Neural progenitor cell (in vitro differentiated cells): ENCODE measurements around the gene ALAD. TPM values are rescaled to one million over a fixed set of nuclear protein-coding genes. Genes with fewer than 3 reads are reported as not detected.

ENCODE experiments used
- DNase-seq: peaks from one replicate; pipeline ENCODE4 v3.0.0-alpha.2; 2016; ENCODE audit warnings: low spot score
- H2AFZ ChIP-seq: fragments of 200-600 bp; sonication (generic); replicated peaks from 2 replicates; pipeline ENCODE4 v1.6.1; 2016; ENCODE audit warnings: antibody characterized with exemption
- H3F3A ChIP-seq: fragments of 200-600 bp; sonication (generic); 2 replicates; pipeline ENCODE4 v1.6.1; 2016; ENCODE audit warnings: antibody characterized with exemption, low read depth
- H3K27ac ChIP-seq: fragments of 200-600 bp; sonication (generic); 2 replicates; pipeline ENCODE4 v1.5.1; 2016; ENCODE audit warnings: mild to moderate bottlenecking
- H3K27me3 ChIP-seq: fragments of 200-600 bp; sonication (generic); 2 replicates; pipeline ENCODE4 v1.6.1; 2016; ENCODE audit warnings: mild to moderate bottlenecking, moderate library complexity
- H3K36me3 ChIP-seq: fragments of 200-600 bp; sonication (generic); 2 replicates; pipeline ENCODE4 v1.5.1; 2016
- H3K4me1 ChIP-seq: fragments of 200-600 bp; sonication (generic); 2 replicates; pipeline ENCODE4 v1.6.1; 2016; ENCODE audit warnings: mixed run types
- H3K4me2 ChIP-seq: fragments of 200-600 bp; sonication (generic); 2 replicates; pipeline ENCODE4 v1.6.1; 2016
- H3K4me3 ChIP-seq: fragments of 200-600 bp; sonication (generic); 2 replicates; pipeline ENCODE4 v1.5.1; 2016
- H3K79me2 ChIP-seq: fragments of 200-600 bp; sonication (generic); 2 replicates; pipeline ENCODE4 v1.6.1; 2016; ENCODE audit warnings: low read depth
- H3K9ac ChIP-seq: fragments of 200-600 bp; sonication (generic); 2 replicates; pipeline ENCODE4 v1.6.1; 2016
- H3K9me3 ChIP-seq: fragments of 200-600 bp; sonication (generic); 2 replicates; pipeline ENCODE4 v1.5.1; 2016; ENCODE audit warnings: low read depth
- H4K20me1 ChIP-seq: fragments of 200-600 bp; sonication (generic); 2 replicates; pipeline ENCODE4 v1.6.1; 2016; ENCODE audit warnings: low read depth
- H3K27ac Mint-ChIP-seq: 3 replicates; pipeline ENCODE4 v1.8.0; 2021; ENCODE audit warnings: mixed read lengths
- H3K27me3 Mint-ChIP-seq: 2 replicates; pipeline ENCODE4 v1.8.0; 2022; ENCODE audit warnings: low read depth, mild to moderate bottlenecking, inconsistent platforms, moderate library complexity, mixed read lengths; ENCODE audit not compliant: insufficient read depth
- H3K36me3 Mint-ChIP-seq: 3 replicates; pipeline ENCODE4 v1.8.0; 2021; ENCODE audit warnings: mixed read lengths
- H3K4me1 Mint-ChIP-seq: 3 replicates; pipeline ENCODE4 v1.8.0; 2021; ENCODE audit warnings: mixed read lengths
- H3K4me3 Mint-ChIP-seq: 3 replicates; pipeline ENCODE4 v1.8.0; 2021; ENCODE audit warnings: mild to moderate bottlenecking, moderate library complexity, mixed read lengths
- H3K9me3 Mint-ChIP-seq: 3 replicates; pipeline ENCODE4 v1.8.0; 2020; ENCODE audit warnings: mixed read lengths
- CTCF ChIP-seq: fragments of 200-600 bp; sonication (generic); IDR thresholded peaks from 2 replicates; pipeline ENCODE4 v1.5.1; 2017; ENCODE audit warnings: antibody characterized with exemption, mild to moderate bottlenecking
- EZH2 ChIP-seq: fragments of 200-600 bp; sonication (generic); IDR thresholded peaks from 2 replicates; pipeline ENCODE4 v1.6.1; 2017; ENCODE audit warnings: antibody characterized with exemption, mild to moderate bottlenecking, moderate library complexity
- EZH2phosphoT487 ChIP-seq: fragments of 200-600 bp; sonication (generic); IDR thresholded peaks from 2 replicates; pipeline ENCODE4 v1.6.1; 2017; ENCODE audit warnings: antibody characterized with exemption
- total RNA-seq: library from RNA; depleted of rRNA; stranded (reverse); fragments of >200 nt; gene quantifications from 2 replicates; pipeline ENCODE4 v1.2.3, GENCODE V29; 2015; ENCODE audit warnings: low replicate concordance

ALAD gene
- total RNA-seq, 1 donor from 2014 or later = 17.4 TPM

- Histone ChIP-seq H3F3A (no peaks in the 10 kb centered on the region), H3K4me2 (no peak overlapping the region), H3K27me3 (peaks cover 23% of the 10 kb centered on the region), H3K79me2 (no peaks in the 10 kb centered on the region), H3K9ac (no peak overlapping the region), H3K4me1 (no peaks in the 10 kb centered on the region), H3K9me3 (no peaks in the 10 kb centered on the region), H2AFZ (no peak overlapping the region), H4K20me1 (no peaks in the 10 kb centered on the region), H3K4me3 (no peak overlapping the region), H3K27ac (no peak overlapping the region), H3K36me3 (no peaks in the 10 kb centered on the region)
- Mint-ChIP-seq H3K4me3 (peak overlapping the region; percentile 44), H3K27ac (peak overlapping the region; percentile 11), H3K27me3 (peaks cover 10% of the 10 kb centered on the region), H3K36me3 (no peaks in the 10 kb centered on the region), H3K4me1 (peaks cover 13% of the 10 kb centered on the region), H3K9me3 (no peaks in the 10 kb centered on the region)
- TF ChIP-seq EZH2phosphoT487 (no peak), EZH2 (no peak), CTCF (no peak)
- no peak for DNase-seq
Observed at GRCh38 chr9:113341712-113342410, 59.2 kb downstream of the ALAD start.

DNA sequence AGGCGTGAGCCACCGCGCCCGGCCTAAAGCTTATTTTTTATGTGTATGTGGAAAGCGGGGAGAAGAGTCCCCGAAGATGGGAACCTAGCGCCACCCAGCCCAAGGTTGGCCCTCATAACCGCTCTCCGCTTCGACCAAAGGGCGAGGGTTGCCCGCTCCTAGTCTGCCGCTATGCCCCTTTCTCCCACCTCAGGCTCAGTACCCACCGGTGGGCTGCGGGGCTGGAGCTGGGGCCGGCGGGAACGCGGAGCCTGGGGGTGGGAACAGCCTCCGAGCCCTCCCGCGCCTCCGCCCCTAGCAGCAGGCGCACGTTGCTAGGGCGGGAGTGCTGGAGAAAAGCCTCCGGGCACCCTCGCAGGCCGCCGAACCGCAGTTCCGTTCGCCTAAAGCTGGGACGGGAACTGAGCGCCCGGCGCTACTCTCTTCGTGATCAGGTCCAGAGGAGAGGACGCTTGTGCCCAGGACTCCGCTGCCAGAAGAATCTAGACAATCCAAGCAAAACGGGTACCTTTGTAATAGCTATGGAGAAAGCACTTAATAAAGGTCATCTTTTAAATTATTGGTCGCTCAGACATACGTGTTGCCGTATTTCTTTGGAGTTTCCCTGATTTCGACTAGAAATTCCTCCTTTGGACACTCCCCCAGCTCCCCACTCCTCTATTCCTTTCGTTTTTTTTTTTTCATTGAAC, 60.9 kb downstream of the ALAD start, which contains the start of gene WDR31:
WDR31 (minus strand) TSS at position 265 of the 689 bp plus-strand sequence. CDS start 8,253 bp downstream, outside the sequence.
- H3K4me2 ChIP-seq = peak within 1 kb of the TSS; percentile 77
- H3K27ac ChIP-seq = no peak within 1 kb of the TSS
- H3K27me3 Mint-ChIP-seq = peaks cover 9% of the 10 kb centered on the region
- H3F3A ChIP-seq = no peaks in the 10 kb centered on the region
- H3K4me1 Mint-ChIP-seq = peaks cover 13% of the 10 kb centered on the region
- H3K27ac Mint-ChIP-seq = peak within 1 kb of the TSS; percentile 46
- peaks cover 10% of the 10 kb centered on the region for H3K27me3 ChIP-seq
- H3K36me3 Mint-ChIP-seq = no peaks in the 10 kb centered on the region
- H3K4me3 ChIP-seq = peak within 1 kb of the TSS; percentile 67
- DNase-seq = peak; percentile 93
- no peak within 1 kb of the TSS for H3K9ac ChIP-seq
- no peaks in the 10 kb centered on the region for H3K36me3 ChIP-seq
- H3K4me1 ChIP-seq = peaks cover 14% of the 10 kb centered on the region
- no peaks in the 10 kb centered on the region for H3K9me3 Mint-ChIP-seq
- H2AFZ ChIP-seq = peak within 1 kb of the TSS; percentile 92
- H3K4me3 Mint-ChIP-seq = peak within 1 kb of the TSS; percentile 82
- H3K9me3 ChIP-seq = no peaks in the 10 kb centered on the region
- H4K20me1 ChIP-seq = no peaks in the 10 kb centered on the region
- TF ChIP-seq EZH2phosphoT487 (peak; percentile 44), CTCF (no peak), EZH2 (peak; percentile 67)
- no peaks in the 10 kb centered on the region for H3K79me2 ChIP-seq

- TF ChIP-seq EZH2 (no peak), EZH2phosphoT487 (no peak), CTCF (no peak)
- H4K20me1 ChIP-seq = no peaks in the 10 kb centered on the region
- Mint-ChIP-seq H3K9me3 (no peaks in the 10 kb centered on the region), H3K27me3 (peaks cover 10% of the 10 kb centered on the region), H3K27ac (no peak overlapping the region), H3K4me1 (peaks cover 10% of the 10 kb centered on the region), H3K4me3 (peak overlapping the region; percentile 70), H3K36me3 (no peaks in the 10 kb centered on the region)
- H3K4me1 ChIP-seq = peaks cover 14% of the 10 kb centered on the region
- no peaks in the 10 kb centered on the region for H3F3A ChIP-seq
- H3K9ac ChIP-seq = no peak overlapping the region
- no peak for DNase-seq
- H3K4me2 ChIP-seq = no peak overlapping the region
- H3K36me3 ChIP-seq = no peaks in the 10 kb centered on the region
- H3K4me3 ChIP-seq = no peak overlapping the region
- no peaks in the 10 kb centered on the region for H3K79me2 ChIP-seq
- peaks cover 7% of the 10 kb centered on the region for H3K27me3 ChIP-seq
- H3K9me3 ChIP-seq = no peaks in the 10 kb centered on the region
- no peak overlapping the region for H2AFZ ChIP-seq
- H3K27ac ChIP-seq = no peak overlapping the region
Observed at GRCh38 chr9:113337714-113338113, 63.4 kb downstream of the ALAD start.

Other genes with a start within 250 kb of the ALAD start
- 18.6 and 25.5 TPM in 2 replicates for gene FKBP15, start 180.0 kb downstream of the ALAD start, total RNA-seq
- 22.1 and 26.0 TPM in 2 replicates for gene SLC31A1, start 179.7 kb downstream of the ALAD start, total RNA-seq
- 45.6 and 94.4 TPM in 2 replicates for gene CDC26, start 125.7 kb downstream of the ALAD start, total RNA-seq
- gene PRPF4, start 125.6 kb downstream of the ALAD start, total RNA-seq = 28.2 and 34.0 TPM in 2 replicates
- gene RNF183, start 97.9 kb downstream of the ALAD start, total RNA-seq = 0.09 and 0.28 TPM in 2 replicates
- gene WDR31, start 61.0 kb downstream of the ALAD start, total RNA-seq = 2.5 and 3.2 TPM in 2 replicates
- gene BSPRY, start 51.7 kb downstream of the ALAD start, total RNA-seq = 0.25 and 0.58 TPM in 2 replicates
- gene HDHD3, start 24.3 kb downstream of the ALAD start, total RNA-seq = 9.8 and 18.0 TPM in 2 replicates
- 48.2 and 57.8 TPM in 2 replicates for gene POLE3, start 9.4 kb upstream of the ALAD start, total RNA-seq
- 0.50 and 1.3 TPM in 2 replicates for gene C9orf43, start 9.5 kb upstream of the ALAD start, total RNA-seq
- 30.3 and 39.9 TPM in 2 replicates for gene RGS3, start 62.4 kb upstream of the ALAD start, total RNA-seq